Smooth muscle cell (in vitro differentiated cells): ENCODE measurements around the gene ARHGEF17. TPM values are rescaled to one million over a fixed set of nuclear protein-coding genes. Genes with fewer than 3 reads are reported as not detected.

Experiments used
- DNase-seq: peaks from one replicate; lab custom pipeline; 2025; ENCODE audit not compliant: unreplicated experiment; lab: John Stamatoyannopoulos, UW
- H2AFZ ChIP-seq: fragments of 200-600 bp; sonication (generic); 2 replicates; pipeline ENCODE4 v1.6.0; 2016; ENCODE audit warnings: antibody characterized with exemption, low read depth, mild to moderate bottlenecking
- H3F3A ChIP-seq: fragments of 200-600 bp; sonication (generic); 2 replicates; pipeline ENCODE4 v1.6.0; 2017; ENCODE audit warnings: antibody characterized with exemption, low read depth
- H3K27ac ChIP-seq: fragments of 200-600 bp; sonication (generic); 2 replicates; pipeline ENCODE4 v1.5.1; 2016; ENCODE audit warnings: low read depth, mild to moderate bottlenecking
- H3K27me3 ChIP-seq: fragments of 200-600 bp; sonication (generic); 2 replicates; pipeline ENCODE4 v1.6.1; 2016; ENCODE audit warnings: low read depth, mild to moderate bottlenecking
- H3K36me3 ChIP-seq: fragments of 200-600 bp; sonication (generic); 2 replicates; pipeline ENCODE4 v1.5.1; 2016; ENCODE audit warnings: low read depth
- H3K4me1 ChIP-seq: fragments of 200-600 bp; sonication (generic); 2 replicates; pipeline ENCODE4 v1.5.1; 2016; ENCODE audit warnings: low read depth
- H3K4me2 ChIP-seq: fragments of 200-600 bp; sonication (generic); 2 replicates; pipeline ENCODE4 v1.6.0; 2016; ENCODE audit warnings: mild to moderate bottlenecking
- H3K4me3 ChIP-seq: fragments of 200-600 bp; sonication (generic); 2 replicates; pipeline ENCODE4 v1.5.1; 2016; ENCODE audit warnings: mild to moderate bottlenecking
- H3K79me2 ChIP-seq: fragments of 200-600 bp; sonication (generic); 2 replicates; pipeline ENCODE4 v1.6.0; 2016; ENCODE audit warnings: low read depth, mild to moderate bottlenecking
- H3K9ac ChIP-seq: fragments of 200-600 bp; sonication (generic); 2 replicates; pipeline ENCODE4 v1.6.0; 2016; ENCODE audit warnings: low read depth
- H3K9me3 ChIP-seq: fragments of 200-600 bp; sonication (generic); replicated peaks from 2 replicates; pipeline ENCODE4 v1.5.1; 2016; ENCODE audit warnings: low read depth
- H4K20me1 ChIP-seq: fragments of 200-600 bp; sonication (generic); 2 replicates; pipeline ENCODE4 v1.6.0; 2016; ENCODE audit warnings: low read depth
- WGBS: methylation state at CpG from one replicate; pipeline ENCODE4 v1.1.7; 2016; ENCODE audit warnings: low lambda C conversion rate; 5-methylcytosine and 5-hydroxymethylcytosine counted together
- polyA plus RNA-seq: library from polyadenylated mRNA; unstranded; fragments of >200 nt; fragmentation: Nextera tagmentation; extraction: Ambion mirVana; gene quantifications from 2 replicates; pipeline ENCODE4 v1.2.1, GENCODE V29; 2016
- total RNA-seq: library from RNA; depleted of rRNA; stranded (reverse); fragments of >200 nt; gene quantifications from 2 replicates; pipeline ENCODE4 v1.2.3, GENCODE V29; 2014
- TF ChIP-seq, protein P1 (sequence below): fragments of 200-600 bp; sonication (generic); IDR thresholded peaks from 2 replicates; pipeline ENCODE4 v1.5.1; 2017; ENCODE audit warnings: borderline replicate concordance, mild to moderate bottlenecking, antibody characterized with exemption; ENCODE audit not compliant: insufficient read depth, poor library complexity, severe bottlenecking

The ARHGEF17 gene
- total and polyA plus RNA-seq, 2 experiments from 2014 or later: 18.0 to 27.8 TPM

GRCh38 chr11:73404506-73405145 lies 96.5 kb downstream of the ARHGEF17 start:
- TF ChIP-seq, protein P1, sequence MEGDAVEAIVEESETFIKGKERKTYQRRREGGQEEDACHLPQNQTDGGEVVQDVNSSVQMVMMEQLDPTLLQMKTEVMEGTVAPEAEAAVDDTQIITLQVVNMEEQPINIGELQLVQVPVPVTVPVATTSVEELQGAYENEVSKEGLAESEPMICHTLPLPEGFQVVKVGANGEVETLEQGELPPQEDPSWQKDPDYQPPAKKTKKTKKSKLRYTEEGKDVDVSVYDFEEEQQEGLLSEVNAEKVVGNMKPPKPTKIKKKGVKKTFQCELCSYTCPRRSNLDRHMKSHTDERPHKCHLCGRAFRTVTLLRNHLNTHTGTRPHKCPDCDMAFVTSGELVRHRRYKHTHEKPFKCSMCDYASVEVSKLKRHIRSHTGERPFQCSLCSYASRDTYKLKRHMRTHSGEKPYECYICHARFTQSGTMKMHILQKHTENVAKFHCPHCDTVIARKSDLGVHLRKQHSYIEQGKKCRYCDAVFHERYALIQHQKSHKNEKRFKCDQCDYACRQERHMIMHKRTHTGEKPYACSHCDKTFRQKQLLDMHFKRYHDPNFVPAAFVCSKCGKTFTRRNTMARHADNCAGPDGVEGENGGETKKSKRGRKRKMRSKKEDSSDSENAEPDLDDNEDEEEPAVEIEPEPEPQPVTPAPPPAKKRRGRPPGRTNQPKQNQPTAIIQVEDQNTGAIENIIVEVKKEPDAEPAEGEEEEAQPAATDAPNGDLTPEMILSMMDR: no peak
- Histone ChIP-seq H3K4me1 (no peaks in the 10 kb centered on the region), H3K4me2 (no peak overlapping the region), H3K36me3 (no peaks in the 10 kb centered on the region), H3K27me3 (no peaks in the 10 kb centered on the region), H2AFZ (no peak overlapping the region), H3K9me3 (no peaks in the 10 kb centered on the region), H3K27ac (no peak overlapping the region), H3K4me3 (no peak overlapping the region), H3K79me2 (no peaks in the 10 kb centered on the region), H3K9ac (no peak overlapping the region), H3F3A (no peaks in the 10 kb centered on the region), H4K20me1 (no peaks in the 10 kb centered on the region)
- 96% methylated on average over 5 of the region's 5 CpGs for WGBS
- no peak for DNase-seq

- TF ChIP-seq, protein P1: no peak
- Histone ChIP-seq H3K4me2 (no peak overlapping the region), H3K79me2 (no peaks in the 10 kb centered on the region), H4K20me1 (no peaks in the 10 kb centered on the region), H3K9ac (no peak overlapping the region), H3K9me3 (no peaks in the 10 kb centered on the region), H2AFZ (no peak overlapping the region), H3K27me3 (no peaks in the 10 kb centered on the region), H3K36me3 (no peaks in the 10 kb centered on the region), H3K27ac (no peak overlapping the region), H3K4me3 (no peak overlapping the region), H3K4me1 (no peaks in the 10 kb centered on the region), H3F3A (no peaks in the 10 kb centered on the region)
- 95% methylated on average over 8 of the region's 8 CpGs for WGBS
- no peak for DNase-seq
Observed at GRCh38 chr11:73405146-73405510, 97.1 kb downstream of the ARHGEF17 start.

- H3K4me2 ChIP-seq: no peak overlapping the region
- no peaks in the 10 kb centered on the region for H3K4me1 ChIP-seq
- no peaks in the 10 kb centered on the region for H3K36me3 ChIP-seq
- H3K4me3 ChIP-seq: no peak overlapping the region
- TF ChIP-seq, protein P1: no peak
- no peaks in the 10 kb centered on the region for H4K20me1 ChIP-seq
- DNase-seq: no peak
- H3K9ac ChIP-seq: no peak overlapping the region
- H3K79me2 ChIP-seq: no peaks in the 10 kb centered on the region
- no peak overlapping the region for H3K27ac ChIP-seq
- H3F3A ChIP-seq: no peaks in the 10 kb centered on the region
- H3K9me3 ChIP-seq: no peaks in the 10 kb centered on the region
- WGBS: 93% methylated on average over 1 of the region's 1 CpG
- no peaks in the 10 kb centered on the region for H3K27me3 ChIP-seq
- H2AFZ ChIP-seq: no peak overlapping the region
Observed at GRCh38 chr11:73406131-73406530, 98.1 kb downstream of the ARHGEF17 start.

- no peaks in the 10 kb centered on the region for H3K79me2 ChIP-seq
- H3K9me3 ChIP-seq: no peaks in the 10 kb centered on the region
- H2AFZ ChIP-seq: no peak overlapping the region
- 97% methylated on average over 5 of the region's 5 CpGs for WGBS
- no peak overlapping the region for H3K4me2 ChIP-seq
- no peaks in the 10 kb centered on the region for H3K4me1 ChIP-seq
- H3F3A ChIP-seq: no peaks in the 10 kb centered on the region
- TF ChIP-seq, protein P1: no peak
- H3K27ac ChIP-seq: no peak overlapping the region
- H3K27me3 ChIP-seq: no peaks in the 10 kb centered on the region
- H3K9ac ChIP-seq: no peak overlapping the region
- no peaks in the 10 kb centered on the region for H3K36me3 ChIP-seq
- no peak for DNase-seq
- H3K4me3 ChIP-seq: no peak overlapping the region
- H4K20me1 ChIP-seq: no peaks in the 10 kb centered on the region
Observed at GRCh38 chr11:73406619-73407018, 98.5 kb downstream of the ARHGEF17 start.
